ENCODE results near the gene C1QTNF2.

Gene C1QTNF2

GRCh38 chr5:160298189-160298588 lies 72.2 kb downstream of the C1QTNF2 start:
- DNase-seq (ENCODE audit: low spot score) = no peak

- no peak for DNase-seq (ENCODE audit: low spot score)
These were observed 72.7 kb downstream of the C1QTNF2 start for GRCh38 chr5:160297776-160298175.
